ENCODE results near the gene KPNA1. TPM values are rescaled to one million over a fixed set of nuclear protein-coding genes. Genes with fewer than 3 reads are reported as not detected.

The KPNA1 gene
- total RNA-seq, 1 donor from 2014 or later: 54.0 TPM

DNA sequence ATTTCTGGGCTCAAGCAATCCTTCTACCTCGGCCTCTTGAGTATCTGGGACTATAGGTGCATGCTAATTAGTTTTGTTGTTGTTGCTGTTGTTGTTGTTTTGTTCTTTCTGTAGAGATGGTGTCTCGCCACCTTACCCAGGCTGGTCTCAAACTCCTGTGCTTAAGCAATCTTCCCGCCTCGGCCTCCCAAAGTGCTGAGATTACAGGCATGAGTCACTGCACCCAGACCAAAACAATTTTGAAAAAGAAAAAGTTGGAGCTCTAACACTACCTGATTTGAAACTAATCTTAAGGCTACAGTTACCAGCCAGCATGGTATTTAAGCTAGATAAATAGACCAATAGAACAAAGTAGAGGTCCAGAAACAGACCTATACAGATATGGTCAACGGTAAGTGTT is 29.8 kb downstream of the KPNA1 start:
- TF ChIP-seq, protein P1, sequence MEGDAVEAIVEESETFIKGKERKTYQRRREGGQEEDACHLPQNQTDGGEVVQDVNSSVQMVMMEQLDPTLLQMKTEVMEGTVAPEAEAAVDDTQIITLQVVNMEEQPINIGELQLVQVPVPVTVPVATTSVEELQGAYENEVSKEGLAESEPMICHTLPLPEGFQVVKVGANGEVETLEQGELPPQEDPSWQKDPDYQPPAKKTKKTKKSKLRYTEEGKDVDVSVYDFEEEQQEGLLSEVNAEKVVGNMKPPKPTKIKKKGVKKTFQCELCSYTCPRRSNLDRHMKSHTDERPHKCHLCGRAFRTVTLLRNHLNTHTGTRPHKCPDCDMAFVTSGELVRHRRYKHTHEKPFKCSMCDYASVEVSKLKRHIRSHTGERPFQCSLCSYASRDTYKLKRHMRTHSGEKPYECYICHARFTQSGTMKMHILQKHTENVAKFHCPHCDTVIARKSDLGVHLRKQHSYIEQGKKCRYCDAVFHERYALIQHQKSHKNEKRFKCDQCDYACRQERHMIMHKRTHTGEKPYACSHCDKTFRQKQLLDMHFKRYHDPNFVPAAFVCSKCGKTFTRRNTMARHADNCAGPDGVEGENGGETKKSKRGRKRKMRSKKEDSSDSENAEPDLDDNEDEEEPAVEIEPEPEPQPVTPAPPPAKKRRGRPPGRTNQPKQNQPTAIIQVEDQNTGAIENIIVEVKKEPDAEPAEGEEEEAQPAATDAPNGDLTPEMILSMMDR (IDR thresholded peaks at IDR 0.05): no peak
- TF ChIP-seq POLR2AphosphoS5 (IDR thresholded peaks at IDR 0.05; ENCODE audit: insufficient read depth in 1 of 2, low read depth in 1 of 2) (no peak), POLR2A (IDR thresholded peaks at IDR 0.05) (no peak)
- H3K4me3 ChIP-seq: no peak overlapping the region
- H3K27me3 ChIP-seq: no peaks in the 10 kb centered on the region
- no peak for DNase-seq (ENCODE audit: extremely low spot score in 2 of 2)
- no peaks in the 10 kb centered on the region for H3K36me3 ChIP-seq
- intact Hi-C loops (cut with DNase I): no loop called here
- no peak overlapping the region for H3K27ac ChIP-seq
- no peaks in the 10 kb centered on the region for H3K9me3 ChIP-seq
- peaks cover 17% of the 10 kb centered on the region for H3K4me1 ChIP-seq

DNA sequence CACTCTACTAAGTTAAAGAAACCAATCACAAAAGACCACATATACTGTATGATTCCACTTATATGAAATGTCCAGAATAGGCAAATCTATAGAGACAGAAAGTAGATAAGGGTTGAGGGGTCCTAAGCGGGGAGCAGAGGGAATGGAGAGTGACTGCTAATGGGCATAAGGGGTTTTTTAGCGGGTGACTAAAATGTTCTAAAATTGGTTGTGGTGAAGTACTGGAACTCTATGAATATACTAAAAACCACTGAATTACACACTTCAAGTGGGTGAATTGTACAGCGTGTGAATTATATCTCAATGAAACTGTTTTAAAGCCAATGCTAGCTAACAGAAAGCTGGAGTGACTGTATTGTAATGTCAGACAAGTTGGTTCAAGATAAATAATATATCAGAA is 33.3 kb downstream of the KPNA1 start:
- H3K36me3 ChIP-seq: no peaks in the 10 kb centered on the region
- intact Hi-C loops (cut with DNase I): no loop called here
- no peak overlapping the region for H3K4me3 ChIP-seq
- no peak for DNase-seq (ENCODE audit: extremely low spot score in 2 of 2)
- H3K9me3 ChIP-seq: no peaks in the 10 kb centered on the region
- peaks cover 17% of the 10 kb centered on the region for H3K4me1 ChIP-seq
- H3K27me3 ChIP-seq: no peaks in the 10 kb centered on the region
- H3K27ac ChIP-seq: no peak overlapping the region
- no peak for TF ChIP-seq POLR2A (IDR thresholded peaks at IDR 0.05)
- TF ChIP-seq, protein P1 (IDR thresholded peaks at IDR 0.05): no peak
- no peak for TF ChIP-seq POLR2AphosphoS5 (IDR thresholded peaks at IDR 0.05; ENCODE audit: insufficient read depth in 1 of 2, low read depth in 1 of 2)

DNA sequence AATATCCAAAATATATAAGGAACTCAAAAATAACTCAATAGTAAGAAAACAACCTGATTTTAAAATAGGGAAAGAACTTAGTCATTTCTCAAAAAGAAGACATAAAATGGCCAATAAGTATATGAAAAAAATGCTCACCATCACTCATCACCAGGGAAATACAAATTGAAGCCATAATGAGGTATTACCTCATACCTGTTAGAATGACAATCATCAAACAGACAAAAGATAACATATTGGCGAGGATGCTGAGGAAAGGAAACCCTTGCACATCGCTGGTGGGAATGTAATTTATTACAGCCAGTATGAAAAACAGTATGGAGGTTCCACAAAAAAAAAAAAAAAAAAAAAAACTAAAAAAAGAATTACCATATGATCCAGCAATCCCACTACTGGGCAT is 38.2 kb downstream of the KPNA1 start:
- H3K27me3 ChIP-seq: no peaks in the 10 kb centered on the region
- no peaks in the 10 kb centered on the region for H3K36me3 ChIP-seq
- no peaks in the 10 kb centered on the region for H3K4me1 ChIP-seq
- H3K9me3 ChIP-seq: no peaks in the 10 kb centered on the region
- H3K27ac ChIP-seq: no peak overlapping the region
- TF ChIP-seq, protein P1 (IDR thresholded peaks at IDR 0.05): no peak
- TF ChIP-seq POLR2A (IDR thresholded peaks at IDR 0.05): no peak
- no peak for TF ChIP-seq POLR2AphosphoS5 (IDR thresholded peaks at IDR 0.05; ENCODE audit: insufficient read depth in 1 of 2, low read depth in 1 of 2)
- H3K4me3 ChIP-seq: no peak overlapping the region
- intact Hi-C loops (cut with DNase I): no loop called here
- no peak for DNase-seq (ENCODE audit: extremely low spot score in 2 of 2)

GRCh38 chr3:122475316-122475715 is 39.4 kb downstream of the KPNA1 start:
- no peaks in the 10 kb centered on the region for H3K36me3 ChIP-seq
- intact Hi-C loops (cut with DNase I): no loop called here
- H3K4me3 ChIP-seq: no peak overlapping the region
- no peaks in the 10 kb centered on the region for H3K9me3 ChIP-seq
- H3K4me1 ChIP-seq: no peaks in the 10 kb centered on the region
- H3K27me3 ChIP-seq: no peaks in the 10 kb centered on the region
- no peak overlapping the region for H3K27ac ChIP-seq
- no peak for DNase-seq (ENCODE audit: extremely low spot score in 2 of 2)
- TF ChIP-seq POLR2A (IDR thresholded peaks at IDR 0.05): no peak
- TF ChIP-seq POLR2AphosphoS5 (IDR thresholded peaks at IDR 0.05; ENCODE audit: insufficient read depth in 1 of 2, low read depth in 1 of 2): no peak
- TF ChIP-seq, protein P1 (IDR thresholded peaks at IDR 0.05): no peak

- intact Hi-C loops (cut with DNase I): no loop called here
- DNase-seq (ENCODE audit: extremely low spot score in 2 of 2): no peak
- TF ChIP-seq POLR2AphosphoS5 (IDR thresholded peaks at IDR 0.05; ENCODE audit: insufficient read depth in 1 of 2, low read depth in 1 of 2) (no peak), POLR2A (IDR thresholded peaks at IDR 0.05) (no peak)
- TF ChIP-seq, protein P1 (IDR thresholded peaks at IDR 0.05): no peak
- peaks cover 0 to 11% of the 10 kb centered on the region in 2 donors for H3K36me3 ChIP-seq
- no peaks in the 10 kb centered on the region for H3K27me3 ChIP-seq
- H3K9me3 ChIP-seq: no peaks in the 10 kb centered on the region
- H3K4me3 ChIP-seq: no peak overlapping the region
- peaks cover 15% of the 10 kb centered on the region for H3K4me1 ChIP-seq
- H3K27ac ChIP-seq: no peak overlapping the region
These were observed 45.1 kb downstream of the KPNA1 start for GRCh38 chr3:122469659-122470058.

All from vagina (tissue), 2 donors.